HG03139 (cell line): ENCODE measurements around the gene FKBP5.
"Not testable (repeated sequence)": the region's sequence is repeated elsewhere in the genome, so short reads cannot be mapped to it uniquely, and the experiment has no call there.

ENCODE experiments used
- ATAC-seq: cut with Tn5 transposase; IDR thresholded peaks from one replicate; pipeline ENCODE4 v1.9.1; 2021; ENCODE audit not compliant: unreplicated experiment

The FKBP5 gene

DNA sequence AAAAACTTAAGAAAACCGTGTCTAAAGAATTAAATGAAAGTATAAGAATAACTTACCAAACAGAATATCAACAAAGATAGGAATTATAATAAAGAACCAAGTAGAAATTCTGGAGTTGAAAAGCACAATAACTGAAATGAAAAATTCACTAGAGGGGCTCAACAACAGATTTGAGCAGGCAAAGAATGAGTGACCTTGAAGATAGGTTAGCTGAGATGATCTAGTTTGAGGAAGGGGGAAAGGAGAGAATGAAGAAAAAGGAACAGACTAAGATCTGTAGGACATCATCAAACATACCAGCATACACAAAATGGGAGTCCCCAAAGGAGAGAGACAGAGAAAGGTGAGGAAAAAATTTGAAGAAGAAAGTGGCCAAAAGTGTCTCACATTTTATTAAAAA is 138.3 kb downstream of the FKBP5 start:
- ATAC-seq = no peak

DNA sequence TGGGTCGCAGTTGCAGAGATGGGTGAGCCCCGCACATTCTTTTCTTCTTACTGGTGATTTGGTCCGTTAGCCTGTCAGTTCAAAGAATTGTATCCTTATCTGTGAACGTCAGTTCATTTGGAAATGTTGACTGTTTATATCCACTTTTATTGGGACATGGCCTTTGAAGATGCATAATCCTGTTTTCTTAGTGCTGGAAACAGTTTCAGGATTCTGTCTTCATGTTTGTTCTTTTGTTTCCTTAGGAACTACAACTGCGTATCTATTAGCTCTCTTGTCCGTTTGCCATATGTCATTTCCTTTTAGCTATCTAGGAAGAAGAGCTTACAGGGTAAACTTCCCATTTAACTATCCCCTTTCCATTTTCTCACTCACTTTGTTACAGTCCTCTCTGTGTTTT is 141.0 kb downstream of the FKBP5 start:
- ATAC-seq = no peak

DNA sequence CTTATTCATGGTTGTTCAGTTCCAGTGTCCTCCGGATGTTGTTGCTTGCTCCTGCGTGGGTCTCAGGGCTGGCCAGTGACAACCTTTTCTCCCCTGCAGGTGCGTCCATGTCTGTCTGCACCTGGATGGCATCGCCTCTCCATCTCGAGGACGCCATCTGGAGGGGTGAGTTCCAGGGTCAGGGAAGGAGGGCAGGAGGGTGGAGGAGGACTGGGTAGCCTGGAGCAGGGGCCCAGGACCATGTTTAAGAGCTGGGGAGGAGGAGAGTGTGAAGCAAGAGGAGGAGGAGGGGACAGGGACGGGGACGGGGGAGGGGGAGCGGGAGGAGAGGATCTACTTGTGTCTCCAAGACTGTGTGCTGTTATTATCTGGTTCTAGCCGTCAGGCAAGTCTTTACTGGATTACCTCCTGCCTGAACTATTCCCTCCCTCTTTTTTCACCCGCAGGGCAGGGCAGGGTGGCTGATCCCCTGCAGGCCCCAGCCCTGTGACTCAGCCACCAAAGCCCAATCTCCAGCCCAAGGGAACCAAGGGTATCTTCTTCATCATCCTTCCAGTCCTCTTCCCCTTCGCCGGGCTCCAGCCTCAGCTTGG is 143.8 kb downstream of the FKBP5 start:
- no peak for ATAC-seq

DNA sequence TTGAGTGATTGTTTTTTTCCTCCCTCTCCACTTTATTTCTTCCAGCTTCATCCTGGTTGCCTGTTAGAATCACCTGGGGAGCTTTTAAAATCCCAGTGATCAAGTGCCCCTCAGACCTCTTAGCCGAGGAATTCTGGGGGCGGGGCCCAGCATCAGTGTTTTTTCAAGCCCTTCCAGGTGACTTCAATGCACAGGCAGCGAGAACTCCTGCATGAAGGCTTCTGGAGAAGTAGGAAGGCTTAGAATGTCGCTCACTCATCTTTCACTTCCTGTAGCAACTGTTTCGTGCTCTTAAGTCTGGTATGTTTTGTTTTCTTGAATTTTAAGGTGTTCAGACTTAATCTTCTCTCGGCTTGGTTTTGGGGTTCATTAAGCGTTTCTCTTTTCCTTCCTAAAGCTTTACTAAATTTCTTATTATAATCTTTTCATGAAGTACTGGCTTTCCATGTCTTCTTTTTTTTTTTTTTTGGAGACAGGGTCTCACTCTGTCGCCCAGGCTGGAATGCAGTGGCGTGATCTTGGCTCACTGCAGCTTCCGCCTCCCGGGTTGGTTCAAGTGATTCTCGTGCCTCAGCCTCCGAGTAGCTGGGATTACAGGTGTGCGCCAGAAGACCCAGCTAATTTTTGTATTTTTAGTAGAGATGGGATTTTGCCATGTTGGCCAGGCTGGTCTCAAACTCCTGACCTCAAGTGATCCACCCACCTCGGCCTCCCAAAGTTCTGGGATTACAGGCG is 145.1 kb downstream of the FKBP5 start:
- ATAC-seq = no peak

DNA sequence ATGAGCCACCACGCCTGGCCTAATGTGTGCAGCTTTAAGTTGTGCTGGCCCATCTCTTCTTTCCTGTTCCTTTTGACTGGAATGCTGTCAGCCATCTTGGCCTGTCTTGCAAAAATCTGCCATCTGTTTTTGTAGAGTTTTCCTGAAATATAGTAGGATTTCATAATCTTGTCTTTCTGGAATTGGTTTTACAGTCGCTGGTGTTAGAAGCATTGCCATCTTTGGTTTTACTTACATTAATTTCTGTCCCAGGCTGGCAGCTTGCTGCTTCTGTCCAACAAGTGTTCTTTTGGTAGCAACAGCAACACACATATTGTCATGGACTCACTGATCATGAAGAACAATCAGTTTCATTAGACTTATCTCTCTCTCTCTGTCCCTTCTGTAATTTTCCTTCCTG is 146.9 kb downstream of the FKBP5 start:
- ATAC-seq = no peak

DNA sequence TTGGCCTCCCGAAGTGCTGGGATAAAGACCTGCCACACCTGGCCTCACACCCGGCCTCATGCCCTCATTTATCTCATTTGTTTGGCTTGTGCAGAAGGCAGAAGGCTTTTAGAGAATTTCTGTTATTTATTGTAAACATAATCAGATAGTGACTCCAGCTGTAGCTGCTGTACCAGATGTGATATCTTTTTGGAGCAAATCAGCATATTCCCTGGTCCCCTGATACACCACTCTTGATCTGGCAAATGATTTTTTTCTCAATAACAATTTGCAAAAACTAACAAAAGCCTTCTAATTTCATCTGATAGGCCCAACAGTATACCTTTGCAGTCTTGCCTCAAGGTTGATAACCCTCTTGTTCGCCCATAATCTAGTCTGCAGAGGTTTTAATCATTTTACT is 149.5 kb downstream of the FKBP5 start:
- ATAC-seq = no peak

DNA sequence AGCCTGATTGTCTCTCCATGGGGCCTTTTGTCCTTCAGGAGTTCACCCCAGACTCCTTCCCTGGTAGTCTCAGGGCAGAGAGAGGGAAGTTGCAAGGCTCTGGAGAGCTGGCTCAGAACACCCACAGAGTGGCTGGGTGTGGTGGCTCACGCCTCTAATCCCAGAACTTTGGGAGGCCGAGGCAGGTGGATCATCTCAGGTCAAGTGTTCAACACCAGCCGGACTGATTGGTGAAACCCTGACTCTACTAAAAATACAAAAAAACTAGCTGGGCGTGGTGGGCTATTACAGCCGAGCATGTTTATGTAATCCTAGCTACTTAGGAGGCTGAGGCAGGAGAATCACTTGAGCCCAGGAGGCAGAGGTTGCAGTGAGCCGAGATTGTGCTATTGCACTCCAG is 152.9 kb downstream of the FKBP5 start:
- ATAC-seq = not testable (repeated sequence)

DNA sequence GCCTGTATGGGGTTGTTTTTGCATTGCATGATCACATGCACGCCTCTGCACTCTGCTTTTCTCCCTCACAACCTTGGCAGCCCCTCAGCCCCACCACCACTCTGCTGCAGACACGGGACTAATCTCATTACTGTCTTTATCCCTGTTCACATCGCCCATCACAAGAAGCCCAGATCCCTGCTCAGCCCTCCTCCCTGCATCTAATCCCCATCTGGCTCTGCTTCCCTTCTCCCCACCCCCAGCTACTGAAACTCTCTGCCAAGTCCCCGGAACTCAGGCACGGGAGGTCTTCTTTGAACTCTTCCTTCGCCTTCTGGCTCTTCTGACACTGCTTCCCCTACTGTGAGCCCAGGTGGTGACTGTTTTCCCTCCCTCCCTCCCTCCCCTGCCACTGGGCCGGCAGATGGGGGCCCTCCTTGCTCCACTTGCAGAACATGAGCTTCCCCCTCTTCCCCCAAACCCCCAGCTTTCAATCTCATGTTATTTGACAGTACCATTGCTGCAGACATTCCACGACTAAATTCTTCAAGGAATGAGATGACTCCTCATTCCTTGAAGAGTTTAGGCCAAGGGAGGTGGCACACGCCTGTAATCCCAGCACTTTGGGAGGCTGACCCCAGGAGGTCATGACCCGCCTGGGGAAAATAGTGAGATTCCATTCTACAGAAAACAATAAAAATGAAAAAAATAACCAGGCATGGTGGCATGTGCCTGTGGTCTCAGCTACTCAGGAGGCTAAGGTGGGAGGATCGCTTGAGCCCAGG is 154.1 kb downstream of the FKBP5 start:
- ATAC-seq = no peak

DNA sequence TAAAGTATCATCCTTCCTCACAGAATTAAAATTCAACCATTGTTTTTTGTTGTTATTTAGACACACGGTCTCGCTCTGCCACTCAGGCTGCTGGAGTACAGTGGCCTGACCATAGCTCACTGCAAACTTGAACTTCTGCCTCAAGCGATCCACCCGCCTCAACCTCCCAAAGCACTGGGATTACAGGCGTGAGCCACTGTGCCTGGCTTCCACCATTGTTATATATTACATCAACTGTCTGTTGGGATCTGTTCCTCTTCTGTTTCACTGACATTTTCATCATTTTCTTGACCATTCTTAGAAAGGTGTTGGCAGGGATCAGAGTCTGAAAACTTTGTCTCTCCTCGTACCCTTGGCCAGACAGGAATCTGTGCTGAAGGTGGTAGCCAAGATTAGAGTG is 154.7 kb downstream of the FKBP5 start:
- no peak for ATAC-seq

DNA sequence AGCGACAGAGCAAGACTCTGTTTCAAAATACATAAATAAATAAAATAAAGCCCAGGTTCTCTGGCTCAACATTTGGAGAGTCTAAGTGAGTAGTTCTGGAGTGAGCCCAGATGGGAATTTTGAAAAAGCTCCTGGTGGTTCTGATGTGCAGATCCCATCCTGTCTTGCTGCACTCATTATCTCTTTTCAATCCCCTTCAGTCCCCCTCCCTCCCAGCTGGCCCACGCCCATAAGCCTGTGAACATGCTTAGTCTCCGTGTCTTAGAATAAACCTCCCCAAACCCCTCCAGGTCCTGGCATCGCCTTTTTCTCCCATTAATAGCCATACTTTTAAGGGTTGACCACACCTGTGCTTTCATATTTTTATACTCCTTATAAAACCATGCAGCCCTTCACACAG is 156.6 kb downstream of the FKBP5 start:
- ATAC-seq = no peak

DNA sequence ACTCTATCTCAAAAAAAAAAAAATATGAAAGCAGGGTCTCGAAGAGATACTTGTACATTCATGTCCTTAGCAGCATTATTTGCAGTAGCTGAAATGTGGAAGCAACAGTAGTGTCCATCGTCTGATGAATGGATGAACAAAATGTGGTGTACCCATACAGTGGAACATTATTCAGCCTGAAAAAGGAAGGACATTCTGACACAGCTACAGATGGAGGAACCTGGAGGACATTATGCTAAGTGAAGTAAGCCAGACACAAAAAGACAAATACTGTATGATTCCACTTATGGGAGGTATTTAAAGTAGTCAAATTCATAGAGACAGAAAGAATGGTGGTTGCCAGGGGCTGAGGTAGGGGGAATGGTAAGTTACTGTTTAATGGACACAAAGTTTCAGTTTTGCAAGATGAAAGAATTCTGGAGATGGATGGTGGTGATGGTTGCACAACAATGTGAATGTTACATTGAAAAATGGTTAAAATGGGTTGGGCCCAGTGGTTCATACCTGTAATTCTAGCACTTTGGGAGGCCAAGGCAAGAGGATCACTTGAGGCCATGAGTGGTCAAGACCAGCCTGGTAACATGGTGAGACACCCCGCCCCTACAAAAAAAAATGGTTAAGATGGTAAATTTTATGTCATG is 164.2 kb downstream of the FKBP5 start:
- ATAC-seq = no peak
